Activated CD4-positive, CD25-positive, alpha-beta regulatory T cell (primary cell): Measurements from ENCODE around the gene GPATCH4.
"Not testable (repeated sequence)": the region's sequence is repeated elsewhere in the genome, so short reads cannot be mapped to it uniquely, and the experiment has no call there.

Source experiments
- DNase-seq, 4 experiments: peaks; one replicate each; lab custom pipeline; 2025; lab: John Stamatoyannopoulos, UW

GPATCH4 gene

GRCh38 chr1:156595016-156595415, 6.3 kb downstream of the GPATCH4 start:
- DNase-seq, result no peak

GRCh38 chr1:156594190-156594589, 7.1 kb downstream of the GPATCH4 start:
- DNase-seq, result no peak

- DNase-seq, result no peak
Measured at GRCh38 chr1:156593661-156593989, 7.7 kb downstream of the GPATCH4 start.

- DNase-seq, result no peak
Measured at GRCh38 chr1:156592910-156593660, 8.2 kb downstream of the GPATCH4 start.

GRCh38 chr1:156592158-156592909, 8.9 kb downstream of the GPATCH4 start:
- DNase-seq, result no peak

- DNase-seq, result peak; percentile 32 to 59 (median 45)
Measured at GRCh38 chr1:156591432-156592157, 9.7 kb downstream of the GPATCH4 start, which contains the start of gene NAXE. Gene NAXE, plus strand, starts transcription at chr1:156591776. Its CDS starts 29 bp downstream, at chr1:156591805.

GRCh38 chr1:156591181-156591431, 10.2 kb downstream of the GPATCH4 start:
- DNase-seq, result no peak

GRCh38 chr1:156590326-156591180, 10.7 kb downstream of the GPATCH4 start:
- DNase-seq, result no peak

GRCh38 chr1:156589546-156589945, 11.7 kb downstream of the GPATCH4 start:
- no peak for DNase-seq

- not testable (repeated sequence) for DNase-seq
Measured at GRCh38 chr1:156587927-156588326, 13.4 kb downstream of the GPATCH4 start.

- no peak for DNase-seq
Measured at GRCh38 chr1:156586892-156587477, 14.3 kb downstream of the GPATCH4 start.

GRCh38 chr1:156586323-156586722, 15.0 kb downstream of the GPATCH4 start:
- DNase-seq, result no peak

GRCh38 chr1:156584813-156585212, 16.5 kb downstream of the GPATCH4 start:
- DNase-seq, result no peak

- peak; percentile 31 to 64 (median 42) for DNase-seq
Measured at GRCh38 chr1:156583821-156584622, 17.3 kb downstream of the GPATCH4 start.

GRCh38 chr1:156582388-156583017, 18.8 kb downstream of the GPATCH4 start:
- DNase-seq, result no peak

- DNase-seq, result no peak
Measured at GRCh38 chr1:156581661-156582387, 19.5 kb downstream of the GPATCH4 start.

- no peak for DNase-seq
Measured at GRCh38 chr1:156579472-156579871, 21.8 kb downstream of the GPATCH4 start, which contains the start of gene TTC24. Gene TTC24, plus strand, starts transcription at chr1:156579723. Its CDS starts 1,642 bp downstream, at chr1:156581365.

- DNase-seq, result no peak
Measured at GRCh38 chr1:156578055-156578454, 23.2 kb downstream of the GPATCH4 start.

- DNase-seq, result no peak
Measured at GRCh38 chr1:156577550-156577949, 23.7 kb downstream of the GPATCH4 start.
